ENCODE data around the gene CDA.

- TF ChIP-seq ZNF830 (tag by site-specific recombination; IDR thresholded peaks at IDR 0.05; ENCODE audit: low read depth) (no peak), CTCF (tag by site-specific recombination; IDR thresholded peaks at IDR 0.05) (peak; percentile 94)
Observed at GRCh38 chr1:20633190-20634064, 44.5 kb downstream of the CDA start, which contains the start of gene PINK1.

Measured in HEK293 (cell line).